Inferior parietal cortex (tissue), 1 donor: Measurements from ENCODE around the gene ABHD1.
"Not testable (repeated sequence)": the region's sequence is repeated elsewhere in the genome, so short reads cannot be mapped to it uniquely, and the experiment has no call there.

Experiments
- DNase-seq: peaks from one replicate; pipeline ENCODE4 v3.0.0-alpha.2; 2016; ENCODE audit errors: extremely low spot score

The ABHD1 gene

DNA sequence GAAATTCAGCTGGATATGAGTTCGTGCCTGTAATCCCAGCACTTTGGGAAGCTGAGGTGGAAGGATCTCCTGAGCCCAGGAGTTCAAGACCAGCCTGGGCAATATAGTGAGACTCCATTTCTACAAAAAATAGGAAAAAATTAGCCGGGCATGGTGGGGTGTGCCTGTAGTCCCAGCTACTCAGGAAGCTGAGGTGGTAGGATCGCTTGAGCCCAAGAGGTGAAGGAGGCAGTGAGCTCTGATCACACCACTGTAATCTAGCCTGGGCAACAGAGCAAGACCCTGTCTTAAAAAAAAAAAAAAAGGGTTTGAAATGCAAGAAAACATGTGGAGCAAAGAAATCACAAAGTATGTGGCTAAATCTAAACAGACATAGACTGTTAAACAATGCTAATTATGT lies 14.5 kb upstream of the ABHD1 start:
- DNase-seq: no peak

DNA sequence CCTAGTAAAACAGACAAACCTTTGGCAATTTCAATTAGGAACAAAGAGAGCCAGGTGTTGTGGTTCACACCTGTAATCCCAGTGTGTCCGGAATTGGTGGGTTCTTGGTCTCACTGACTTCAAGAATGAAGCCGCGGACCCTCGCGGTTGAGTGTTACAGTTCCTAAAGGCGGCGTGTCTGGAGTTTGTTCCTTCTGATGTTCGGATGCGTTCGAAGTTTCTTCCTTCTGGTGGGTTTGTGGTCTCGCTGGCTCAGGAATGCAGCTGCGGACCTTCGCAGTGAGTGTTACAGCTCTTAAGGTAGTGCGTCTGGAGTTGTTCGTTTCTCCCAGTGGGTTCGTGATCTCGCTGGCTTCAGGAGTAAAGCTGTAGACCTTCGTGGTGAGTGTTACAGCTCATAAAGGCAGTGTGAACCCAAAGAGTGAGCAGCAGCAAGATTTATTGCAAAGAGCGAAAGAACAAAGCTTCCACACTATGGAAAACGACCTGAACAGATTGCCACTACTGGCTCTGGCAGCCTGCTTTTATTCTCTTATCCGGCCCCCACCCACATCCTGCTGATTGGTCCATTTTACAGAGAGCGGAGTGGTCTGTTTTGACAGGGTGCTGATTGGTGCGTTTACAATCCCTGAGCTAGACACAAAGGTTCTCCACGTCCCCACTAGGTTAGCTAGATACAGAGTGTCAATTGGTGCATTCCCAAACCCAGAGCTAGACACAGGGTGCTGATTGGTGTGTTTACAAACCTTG lies 12.8 kb upstream of the ABHD1 start:
- not testable (repeated sequence) for DNase-seq

GRCh38 chr2:27111392-27112078 lies 12.1 kb upstream of the ABHD1 start:
- not testable (repeated sequence) for DNase-seq

- no peak for DNase-seq
These were observed 8.1 kb upstream of the ABHD1 start for GRCh38 chr2:27115519-27115918.

DNA sequence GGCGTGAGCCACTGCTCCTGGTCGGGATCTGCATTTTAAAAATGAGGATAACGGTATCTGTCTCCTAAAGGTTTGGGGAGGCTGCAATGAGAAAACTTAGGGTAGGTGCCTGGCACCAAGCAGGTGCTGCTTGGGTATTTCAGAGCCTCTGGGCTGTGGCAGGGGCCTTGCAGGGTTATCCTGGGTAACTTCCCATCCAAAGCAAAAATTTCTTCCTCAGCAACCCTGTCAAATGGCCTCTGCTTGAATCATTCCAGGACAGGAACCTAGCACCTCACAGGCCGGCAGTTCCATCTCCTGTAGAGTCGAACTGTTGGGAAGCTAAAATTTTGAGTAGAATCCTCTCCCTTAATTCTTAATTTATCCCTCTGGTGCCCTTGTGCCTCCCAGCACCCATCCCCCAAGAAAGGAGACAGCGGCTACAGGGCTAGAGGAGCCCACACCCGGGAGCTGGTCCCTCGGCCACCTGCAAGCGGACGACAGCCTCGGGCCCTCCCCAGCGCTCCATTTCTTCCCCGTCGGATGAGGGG lies 5.6 kb upstream of the ABHD1 start:
- no peak for DNase-seq

DNA sequence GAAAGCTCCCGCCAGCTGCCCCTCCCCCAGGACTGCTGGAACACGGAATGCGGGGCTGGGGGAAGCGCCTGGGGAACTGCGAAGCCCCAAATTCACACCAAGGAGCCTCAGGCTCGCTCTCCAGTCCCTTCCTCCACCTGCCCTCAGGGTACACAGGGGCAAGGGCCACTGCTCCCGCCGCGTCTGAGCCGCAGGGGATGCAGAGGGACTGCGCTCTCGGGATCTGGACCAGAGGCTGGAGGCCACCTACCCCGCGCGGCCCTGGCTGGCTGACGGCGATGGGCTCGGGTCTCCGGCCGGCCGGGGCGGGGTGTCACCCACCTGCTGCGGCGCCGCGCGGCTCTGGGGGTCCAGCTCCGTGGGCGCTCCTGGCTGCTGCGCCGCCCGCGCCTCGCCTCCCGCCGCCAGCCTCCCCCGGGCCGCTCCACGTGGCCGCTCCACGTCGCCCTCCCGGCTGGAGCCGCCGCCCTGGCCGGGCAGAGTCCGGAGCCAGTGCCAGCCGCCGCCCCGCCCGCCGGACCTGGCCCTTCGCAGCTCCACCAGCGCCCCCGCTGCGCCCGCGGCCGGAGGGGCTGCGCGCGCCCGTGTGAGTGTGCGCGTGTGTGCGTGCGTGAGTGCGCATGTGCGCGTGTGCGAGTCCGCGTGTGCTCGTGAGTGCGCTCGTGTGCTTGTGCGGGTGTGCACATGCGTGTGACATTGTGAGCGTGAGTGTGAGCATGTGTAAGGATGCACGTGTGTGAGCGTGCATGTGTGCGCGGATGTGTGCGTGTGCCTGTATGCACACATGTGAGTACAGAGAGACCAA lies 4.9 kb upstream of the ABHD1 start, which contains the start of gene CGREF1:
CGREF1 (minus strand) TSS at position 604 of the 805 bp plus-strand sequence. CDS start 14,762 bp downstream, outside the sequence.
- no peak for DNase-seq

- not testable (repeated sequence) for DNase-seq
These were observed 4.3 kb upstream of the ABHD1 start for GRCh38 chr2:27119330-27119670.

DNA sequence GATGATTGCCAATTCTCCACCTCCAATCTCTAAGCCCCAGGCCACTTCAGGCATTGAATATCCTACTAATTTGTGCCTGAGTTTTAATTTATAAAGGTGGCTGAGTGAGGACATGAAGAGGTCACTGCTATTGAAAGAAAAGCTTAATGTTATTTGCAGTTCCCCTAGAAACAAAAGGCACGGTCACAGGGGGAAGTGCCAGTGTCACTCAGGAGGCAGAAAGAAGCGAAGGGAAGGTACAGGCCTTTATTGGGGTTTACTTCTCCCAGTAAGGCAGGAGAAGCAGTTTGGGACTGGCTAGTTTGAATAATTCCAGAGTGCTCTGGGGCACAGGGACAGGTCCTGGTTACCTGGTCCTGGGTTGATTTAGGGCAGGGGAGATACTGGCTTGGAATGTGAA lies 1.7 kb upstream of the ABHD1 start:
- DNase-seq: no peak

- no peak for DNase-seq
These were observed 824 bp upstream of the ABHD1 start for GRCh38 chr2:27122791-27123190.

DNA sequence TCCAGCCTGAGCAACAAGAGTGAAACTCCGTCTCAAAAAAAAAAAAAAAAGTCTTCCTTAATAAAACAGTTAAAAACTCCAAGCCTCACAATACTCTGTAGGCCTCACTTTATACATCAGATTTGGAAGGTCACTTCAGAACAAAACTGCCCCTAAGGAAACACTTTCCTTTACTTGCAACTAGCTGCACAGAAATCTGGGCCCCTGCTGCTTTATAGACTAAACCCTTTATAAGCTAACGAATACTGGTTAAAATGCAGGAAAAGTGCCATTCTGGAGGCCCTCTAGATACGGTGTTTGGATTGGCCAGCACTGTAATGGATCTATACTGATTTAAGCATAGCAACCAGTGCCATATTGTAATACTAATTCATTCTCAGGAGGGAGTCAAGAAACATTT lies 1.5 kb downstream of the ABHD1 start:
- DNase-seq: no peak

DNA sequence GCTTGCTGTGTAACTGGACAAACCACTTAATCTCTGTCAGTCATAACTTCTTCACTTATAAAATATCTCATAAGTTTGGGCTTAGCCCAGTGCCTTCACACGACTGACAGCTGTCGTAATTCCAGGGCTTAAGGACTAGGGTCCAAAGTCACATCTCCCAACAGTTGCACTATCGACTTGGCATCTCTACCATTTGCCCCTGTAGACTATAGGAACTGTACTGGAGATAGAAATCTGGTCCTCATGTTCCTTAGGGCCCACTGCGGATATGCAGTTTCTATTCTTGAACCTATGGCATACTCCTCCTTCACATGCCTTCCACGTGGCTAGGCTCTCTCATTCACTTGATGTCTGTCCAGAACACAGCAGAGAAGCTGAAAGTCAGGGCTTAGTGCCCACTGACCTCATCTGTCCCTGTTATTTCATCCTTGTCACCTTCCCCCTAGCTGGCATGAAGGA lies 2.7 kb downstream of the ABHD1 start:
- no peak for DNase-seq

DNA sequence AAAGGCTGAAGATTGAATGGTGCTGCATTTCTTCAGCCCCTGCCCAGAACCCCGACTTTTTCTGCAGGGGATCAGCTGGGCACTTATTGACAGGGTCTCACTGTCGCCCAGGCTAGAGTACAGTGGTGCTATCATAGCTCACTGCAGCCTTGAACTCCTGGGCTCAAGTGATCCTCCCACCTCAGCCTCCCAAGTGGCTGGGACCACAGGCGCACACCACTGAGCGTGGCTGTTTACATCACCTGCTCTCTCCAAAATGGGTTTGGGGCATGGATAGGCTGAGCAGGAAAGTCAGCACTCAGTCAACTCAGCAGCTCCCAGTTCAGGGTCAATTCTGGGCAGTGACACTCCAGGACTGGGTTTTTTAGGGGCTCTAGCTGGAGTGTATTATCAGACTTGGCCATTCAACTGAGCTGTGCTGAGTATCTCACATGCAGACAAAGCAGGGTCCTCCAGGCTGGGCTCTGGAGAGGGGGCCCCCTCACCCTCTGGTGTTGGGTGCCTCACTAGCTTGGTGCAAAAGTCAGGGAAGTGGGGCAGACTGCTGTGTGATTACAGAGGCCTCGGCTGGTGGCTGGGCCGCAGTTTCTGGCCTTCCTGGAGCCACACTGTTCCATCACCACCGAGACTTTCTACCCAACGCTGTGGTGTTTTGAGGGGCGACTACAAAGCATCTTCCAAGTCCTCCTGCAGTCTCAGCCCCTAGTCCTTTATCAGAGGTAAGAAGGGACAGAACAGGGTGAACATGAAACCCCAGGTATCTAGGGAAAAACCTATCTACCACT lies 4.5 kb downstream of the ABHD1 start:
- no peak for DNase-seq

GRCh38 chr2:27128668-27129571 lies 5.3 kb downstream of the ABHD1 start:
- no peak for DNase-seq

- DNase-seq: no peak
These were observed 6.8 kb downstream of the ABHD1 start for GRCh38 chr2:27130396-27130795.

GRCh38 chr2:27131429-27131828 lies 7.8 kb downstream of the ABHD1 start:
- no peak for DNase-seq

GRCh38 chr2:27133195-27133875 lies 9.7 kb downstream of the ABHD1 start:
- DNase-seq: no peak

GRCh38 chr2:27133905-27134780 lies 10.5 kb downstream of the ABHD1 start, which contains the start of gene PREB:
Gene PREB, minus strand, starts transcription at chr2:27134636. Its CDS starts 215 bp downstream, at chr2:27134421.
- DNase-seq: peak; percentile 99

GRCh38 chr2:27134781-27135477 lies 11.3 kb downstream of the ABHD1 start:
- DNase-seq: no peak
